Mononuclear cell (primary cell): Measurements from ENCODE around the gene HTR3A. TPM values are rescaled to one million over a fixed set of nuclear protein-coding genes. Genes with fewer than 3 reads are reported as not detected.
"Not testable (repeated sequence)": the region's sequence is repeated elsewhere in the genome, so short reads cannot be mapped to it uniquely, and the experiment has no call there.

ENCODE experiments used
- H3K27me3 ChIP-seq: 2 replicates; pipeline ENCODE4 v1.6.0; 2011; ENCODE audit warnings: low read length, control low read depth; ENCODE audit not compliant: insufficient read depth
- H3K4me1 ChIP-seq: 2 replicates; pipeline ENCODE4 v1.5.1; 2011; ENCODE audit warnings: mild to moderate bottlenecking, low read length, control low read depth; ENCODE audit not compliant: insufficient read depth
- H3K4me3 ChIP-seq: 2 replicates; pipeline ENCODE4 v1.5.1; 2011; ENCODE audit warnings: mild to moderate bottlenecking, low read length, moderate library complexity
- H3K9me3 ChIP-seq: 2 replicates; pipeline ENCODE4 v1.5.1; 2011; ENCODE audit warnings: low read depth, mild to moderate bottlenecking, control low read depth, low read length
- total RNA-seq: library from RNA; depleted of rRNA; stranded (reverse); fragments of >200 nt; gene quantifications from one replicate; pipeline ENCODE4 v1.2.3, GENCODE V29; 2012

HTR3A gene
- total RNA-seq: 0.21 TPM

DNA sequence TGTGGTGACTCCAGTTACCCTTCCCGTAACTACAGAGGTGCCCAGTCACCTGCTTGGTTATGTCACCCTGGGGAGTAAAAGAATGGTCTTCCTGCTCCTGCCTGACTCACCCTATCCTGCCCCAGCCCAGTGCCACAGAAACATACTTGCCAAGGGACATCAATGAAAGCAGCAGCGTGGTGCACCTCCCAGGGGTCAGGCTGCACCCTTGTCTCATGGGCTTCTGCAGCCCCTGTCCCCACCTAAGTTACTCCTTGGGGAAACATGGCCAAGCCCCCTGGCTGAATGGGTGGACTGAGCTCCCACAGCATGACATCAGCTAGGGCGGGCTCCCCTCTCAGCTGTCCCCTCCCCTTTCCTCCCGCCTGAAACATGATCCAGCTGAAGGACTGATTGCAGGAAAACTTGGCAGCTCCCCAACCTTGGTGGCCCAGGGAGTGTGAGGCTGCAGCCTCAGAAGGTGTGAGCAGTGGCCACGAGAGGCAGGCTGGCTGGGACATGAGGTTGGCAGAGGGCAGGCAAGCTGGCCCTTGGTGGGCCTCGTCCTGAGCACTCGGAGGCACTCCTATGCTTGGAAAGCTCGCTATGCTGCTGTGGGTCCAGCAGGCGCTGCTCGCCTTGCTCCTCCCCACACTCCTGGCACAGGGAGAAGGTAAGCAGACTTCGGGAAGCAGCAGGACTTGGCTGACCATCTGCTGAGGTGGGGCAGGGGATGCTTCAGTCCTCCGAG is at the start of gene HTR3A:
TSS of gene HTR3A (plus strand) at position 368 of the 730 bp plus-strand sequence. CDS start at position 586, 218 bp downstream.
- H3K4me1 ChIP-seq: peaks cover 17% of the 10 kb centered on the region
- H3K27me3 ChIP-seq: no peaks in the 10 kb centered on the region
- no peak within 1 kb of the TSS for H3K4me3 ChIP-seq
- H3K9me3 ChIP-seq: no peaks in the 10 kb centered on the region

GRCh38 chr11:113926273-113927197 is 48.4 kb upstream of the HTR3A start:
- Histone ChIP-seq H3K27me3 (no peaks in the 10 kb centered on the region), H3K4me1 (no peaks in the 10 kb centered on the region), H3K4me3 (no peak overlapping the region), H3K9me3 (no peaks in the 10 kb centered on the region)

- no peaks in the 10 kb centered on the region for H3K9me3 ChIP-seq
- H3K4me3 ChIP-seq: no peak overlapping the region
- no peaks in the 10 kb centered on the region for H3K27me3 ChIP-seq
- H3K4me1 ChIP-seq: no peaks in the 10 kb centered on the region
These were observed 46.6 kb upstream of the HTR3A start for GRCh38 chr11:113928311-113928710.

DNA sequence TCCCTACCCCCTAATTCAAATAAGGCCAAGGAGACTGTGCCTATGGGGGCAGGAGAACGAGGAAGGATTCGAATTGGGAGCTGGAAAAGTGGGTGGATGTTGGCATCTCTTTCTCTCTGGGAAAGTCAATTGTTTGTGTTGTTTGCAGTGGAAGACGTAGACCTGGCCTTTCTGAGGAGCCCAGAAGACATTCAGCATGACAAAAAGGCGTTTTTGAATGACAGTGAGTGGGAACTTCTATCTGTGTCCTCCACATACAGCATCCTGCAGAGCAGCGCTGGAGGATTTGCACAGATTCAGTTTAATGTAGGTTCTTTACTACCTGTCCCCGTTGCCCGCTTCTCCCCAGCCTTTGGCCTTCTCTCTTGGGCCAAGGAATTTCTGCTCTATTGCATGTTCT is 42.1 kb upstream of the HTR3A start:
- Histone ChIP-seq H3K4me3 (no peak overlapping the region), H3K27me3 (no peaks in the 10 kb centered on the region), H3K9me3 (no peaks in the 10 kb centered on the region), H3K4me1 (no peaks in the 10 kb centered on the region)

GRCh38 chr11:113934193-113934592 is 40.7 kb upstream of the HTR3A start:
- not testable (repeated sequence) for H3K27me3 ChIP-seq, H3K9me3 ChIP-seq, H3K4me1 ChIP-seq, H3K4me3 ChIP-seq

GRCh38 chr11:113934761-113935160 is 40.1 kb upstream of the HTR3A start:
- Histone ChIP-seq H3K4me1 (no peaks in the 10 kb centered on the region), H3K4me3 (no peak overlapping the region), H3K27me3 (no peaks in the 10 kb centered on the region), H3K9me3 (no peaks in the 10 kb centered on the region)

DNA sequence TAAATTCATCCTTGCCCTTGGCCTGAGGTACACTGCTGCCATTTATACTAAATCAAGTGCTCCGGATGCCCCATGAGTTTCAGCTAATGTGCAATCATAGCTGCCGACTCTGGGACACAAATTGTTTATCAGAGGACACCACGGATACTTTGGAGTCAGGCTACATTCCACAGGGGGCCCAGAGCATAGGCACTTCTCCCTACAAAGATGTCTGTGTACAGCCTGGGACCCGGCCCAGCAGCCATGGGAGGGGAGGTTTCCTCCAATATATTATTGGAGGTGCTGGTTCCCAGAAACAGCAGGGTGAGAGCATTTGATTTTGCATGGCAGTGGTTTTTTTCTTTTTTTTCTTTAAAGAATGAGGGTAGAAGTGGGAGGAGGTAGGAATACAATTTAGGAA is 39.0 kb upstream of the HTR3A start:
- Histone ChIP-seq H3K9me3 (no peaks in the 10 kb centered on the region), H3K27me3 (no peaks in the 10 kb centered on the region), H3K4me3 (no peak overlapping the region)

DNA sequence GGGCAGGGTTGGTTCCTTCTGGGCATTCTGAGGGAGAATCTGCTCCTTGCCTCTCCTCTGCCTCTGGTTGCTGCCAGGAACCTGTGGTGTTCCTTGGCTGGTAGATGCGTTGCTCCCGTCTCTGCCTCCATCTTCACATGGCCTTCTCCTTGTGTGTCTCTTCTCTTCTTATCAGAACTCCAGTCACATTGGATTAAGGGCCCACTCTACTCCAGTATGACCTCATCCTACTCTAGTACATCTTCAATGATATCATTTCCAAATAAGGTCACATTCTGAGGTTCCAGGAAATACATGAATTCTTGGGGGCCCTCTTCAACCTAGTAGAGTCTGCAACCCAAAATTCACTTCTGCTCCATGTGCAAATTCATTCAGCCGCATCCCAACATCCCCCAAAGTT is 37.0 kb upstream of the HTR3A start:
- Histone ChIP-seq H3K27me3 (no peaks in the 10 kb centered on the region), H3K4me1 (peaks cover 8% of the 10 kb centered on the region), H3K4me3 (no peak overlapping the region), H3K9me3 (no peaks in the 10 kb centered on the region)

More for the DNA sequence above, 39.0 kb upstream of the HTR3A start:
- H3K4me1 ChIP-seq: no peaks in the 10 kb centered on the region

DNA sequence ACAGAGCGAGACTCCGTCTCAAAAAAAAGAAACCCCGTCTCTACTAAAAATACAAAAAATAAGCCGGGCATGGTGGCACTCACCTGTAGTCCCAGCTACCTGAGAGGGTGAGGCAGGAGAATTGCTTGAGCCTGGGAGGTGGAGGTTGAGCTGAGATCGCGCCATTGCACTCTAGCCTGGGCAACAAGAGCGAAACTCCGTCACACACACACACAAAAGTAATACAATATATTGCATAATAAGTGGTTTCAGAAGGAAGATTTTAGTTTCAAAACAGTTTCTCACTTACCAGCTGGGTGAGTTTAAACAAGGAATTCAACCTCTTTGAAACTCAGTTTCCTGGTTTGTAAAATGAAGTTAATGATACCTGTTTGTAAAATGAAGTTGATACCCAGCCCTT is 32.7 kb upstream of the HTR3A start:
- H3K27me3 ChIP-seq: no peaks in the 10 kb centered on the region
- H3K4me1 ChIP-seq: peaks cover 9% of the 10 kb centered on the region
- no peaks in the 10 kb centered on the region for H3K9me3 ChIP-seq
- no peak overlapping the region for H3K4me3 ChIP-seq

- not testable (repeated sequence) for H3K9me3 ChIP-seq, H3K4me3 ChIP-seq, H3K27me3 ChIP-seq
- peaks cover 19% of the 10 kb centered on the region for H3K4me1 ChIP-seq
These were observed 28.7 kb upstream of the HTR3A start for GRCh38 chr11:113946162-113946561.

DNA sequence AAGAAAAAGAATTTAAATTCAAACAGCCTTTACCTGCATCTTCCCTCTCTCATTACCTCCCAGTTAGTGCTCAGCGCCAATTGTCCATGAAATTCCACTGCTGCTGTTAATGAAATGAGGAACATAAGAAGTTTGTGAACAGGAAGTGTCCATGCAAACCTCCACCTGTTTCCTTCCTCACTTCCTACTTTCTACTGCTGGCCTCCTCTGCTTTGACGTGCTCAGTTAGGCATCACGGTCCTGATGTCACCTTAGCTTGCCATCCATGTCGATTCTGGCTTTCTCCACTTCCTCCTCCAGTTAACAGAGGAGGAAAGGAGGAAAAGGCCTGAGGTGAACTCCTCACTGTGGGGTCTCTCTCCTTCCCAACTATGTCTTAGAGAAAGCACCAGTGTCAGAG is 26.9 kb upstream of the HTR3A start:
- Histone ChIP-seq H3K9me3 (no peaks in the 10 kb centered on the region), H3K27me3 (no peaks in the 10 kb centered on the region), H3K4me1 (peaks cover 26% of the 10 kb centered on the region), H3K4me3 (no peak overlapping the region)

DNA sequence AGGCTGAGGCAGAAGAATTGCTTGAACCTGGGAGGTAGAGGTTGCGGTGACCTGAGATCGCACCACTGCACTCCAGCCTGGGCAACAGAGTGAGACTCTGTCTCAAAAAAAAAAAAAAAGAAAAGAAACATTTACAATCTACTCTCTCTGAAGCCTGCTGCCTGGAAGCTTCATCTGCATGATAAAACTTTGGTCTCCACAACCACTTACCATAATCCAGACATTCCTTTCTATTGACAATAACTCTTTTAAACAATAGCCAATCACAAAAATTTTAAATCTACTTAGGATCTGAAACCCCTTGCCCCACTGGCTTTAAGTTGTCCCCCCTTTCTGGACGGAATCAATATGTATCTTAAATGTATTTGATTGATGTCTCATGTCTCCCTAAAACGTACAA is 25.0 kb upstream of the HTR3A start:
- Histone ChIP-seq H3K4me3 (no peak overlapping the region), H3K9me3 (no peaks in the 10 kb centered on the region), H3K4me1 (peaks cover 26% of the 10 kb centered on the region), H3K27me3 (no peaks in the 10 kb centered on the region)

DNA sequence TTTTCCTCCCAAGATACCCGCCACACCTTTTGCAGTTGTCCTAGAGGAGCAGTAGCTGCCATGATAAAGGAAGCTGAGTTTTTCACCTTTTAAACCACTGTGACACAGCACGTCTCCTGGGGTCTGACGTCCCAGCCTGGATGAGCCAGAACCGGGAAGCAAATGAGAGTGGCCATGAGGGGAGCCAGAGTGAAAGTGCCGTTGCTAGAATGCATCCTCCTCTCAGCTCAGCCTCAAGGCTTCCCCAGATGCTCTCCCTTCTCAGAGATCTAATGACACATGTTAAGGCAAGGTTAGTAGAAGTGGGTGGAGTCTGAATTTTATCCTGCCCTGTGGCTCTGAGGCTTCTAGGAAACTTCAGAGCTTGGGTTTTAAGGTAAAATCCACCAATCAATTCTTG is 23.4 kb upstream of the HTR3A start:
- Histone ChIP-seq H3K27me3 (no peaks in the 10 kb centered on the region), H3K4me3 (no peak overlapping the region), H3K9me3 (no peaks in the 10 kb centered on the region), H3K4me1 (peaks cover 26% of the 10 kb centered on the region)

DNA sequence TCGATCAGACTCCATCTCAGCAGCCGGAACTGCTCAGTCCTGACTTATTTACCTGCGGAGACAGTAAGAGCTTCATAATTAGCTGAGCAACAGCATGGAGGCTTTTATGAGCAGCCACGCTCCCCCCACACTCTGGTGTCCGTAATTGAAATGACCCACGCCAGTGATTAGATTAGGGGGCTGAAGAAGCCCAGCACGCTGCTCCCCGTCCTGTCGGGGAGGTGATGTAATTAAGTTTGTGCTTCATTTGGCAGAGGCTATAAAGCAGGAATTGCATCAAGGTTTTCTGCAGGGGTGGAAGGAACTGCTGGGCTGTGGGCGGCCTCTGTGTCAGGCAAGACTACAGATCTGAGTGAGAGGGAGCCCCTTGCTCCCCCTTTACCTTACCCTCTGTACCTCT is 22.8 kb upstream of the HTR3A start:
- Histone ChIP-seq H3K27me3 (no peaks in the 10 kb centered on the region), H3K4me3 (no peak overlapping the region), H3K9me3 (no peaks in the 10 kb centered on the region), H3K4me1 (peaks cover 26% of the 10 kb centered on the region)

GRCh38 chr11:113952588-113952987 is 22.3 kb upstream of the HTR3A start:
- H3K4me3 ChIP-seq: no peak overlapping the region
- H3K27me3 ChIP-seq: no peaks in the 10 kb centered on the region
- peaks cover 23% of the 10 kb centered on the region for H3K4me1 ChIP-seq
- H3K9me3 ChIP-seq: no peaks in the 10 kb centered on the region
